ENCODE measurements around the gene ACTN4. TPM values are rescaled to one million over a fixed set of nuclear protein-coding genes. Genes with fewer than 3 reads are reported as not detected.
A peak's percentile ranks its signal among the peaks of the same experiment; 100 is the strongest.

ACTN4 gene
- total RNA-seq, 1 donor from 2014 or later = 42.3 TPM

GRCh38 chr19:38706792-38707511 is 59.5 kb downstream of the ACTN4 start:
- H3K4me1 ChIP-seq (ENCODE audit: control insufficient read depth in 3 of 3, insufficient read depth in 3 of 3, low read length in 3 of 3) = peaks cover 66 to 87% (median 80%) of the 10 kb centered on the region in 3 donors
- peaks cover 85 to 91% (median 88%) of the 10 kb centered on the region in 3 donors for H3K36me3 ChIP-seq (ENCODE audit: control insufficient read depth in 3 of 3, insufficient read depth in 3 of 3, low read length in 3 of 3)
- H3K4me3 ChIP-seq (ENCODE audit: low read length in 3 of 3) = no peak overlapping the region
- peak overlapping the region; percentile 25 for H3K27ac ChIP-seq (ENCODE audit: low read depth, low read length)
- H3K9ac ChIP-seq (ENCODE audit: low read depth in 1 of 3, low read length in 3 of 3) = peak overlapping the region in 1 of 3 donors; percentile 30
- no peaks in the 10 kb centered on the region for H3K9me3 ChIP-seq (ENCODE audit: control insufficient read depth in 3 of 3, low read length in 3 of 3)
- H3K27me3 ChIP-seq (ENCODE audit: control insufficient read depth in 3 of 3, insufficient read depth in 3 of 3, low read length in 3 of 3) = no peaks in the 10 kb centered on the region

- Histone ChIP-seq H3K27ac (ENCODE audit: low read depth, low read length) (peak overlapping the region; percentile 25), H3K36me3 (ENCODE audit: control insufficient read depth in 3 of 3, insufficient read depth in 3 of 3, low read length in 3 of 3) (peaks cover 80 to 90% (median 84%) of the 10 kb centered on the region in 3 donors), H3K4me3 (ENCODE audit: low read length in 3 of 3) (no peak overlapping the region), H3K27me3 (ENCODE audit: control insufficient read depth in 3 of 3, insufficient read depth in 3 of 3, low read length in 3 of 3) (no peaks in the 10 kb centered on the region), H3K9me3 (ENCODE audit: control insufficient read depth in 3 of 3, low read length in 3 of 3) (no peaks in the 10 kb centered on the region), H3K9ac (ENCODE audit: low read depth in 1 of 3, low read length in 3 of 3) (peak overlapping the region in 2 of 3 donors; percentile 12 to 58), H3K4me1 (ENCODE audit: control insufficient read depth in 3 of 3, insufficient read depth in 3 of 3, low read length in 3 of 3) (peaks cover 73 to 87% (median 80%) of the 10 kb centered on the region in 3 donors)
Observed at GRCh38 chr19:38707512-38708114, 60.2 kb downstream of the ACTN4 start.

DNA sequence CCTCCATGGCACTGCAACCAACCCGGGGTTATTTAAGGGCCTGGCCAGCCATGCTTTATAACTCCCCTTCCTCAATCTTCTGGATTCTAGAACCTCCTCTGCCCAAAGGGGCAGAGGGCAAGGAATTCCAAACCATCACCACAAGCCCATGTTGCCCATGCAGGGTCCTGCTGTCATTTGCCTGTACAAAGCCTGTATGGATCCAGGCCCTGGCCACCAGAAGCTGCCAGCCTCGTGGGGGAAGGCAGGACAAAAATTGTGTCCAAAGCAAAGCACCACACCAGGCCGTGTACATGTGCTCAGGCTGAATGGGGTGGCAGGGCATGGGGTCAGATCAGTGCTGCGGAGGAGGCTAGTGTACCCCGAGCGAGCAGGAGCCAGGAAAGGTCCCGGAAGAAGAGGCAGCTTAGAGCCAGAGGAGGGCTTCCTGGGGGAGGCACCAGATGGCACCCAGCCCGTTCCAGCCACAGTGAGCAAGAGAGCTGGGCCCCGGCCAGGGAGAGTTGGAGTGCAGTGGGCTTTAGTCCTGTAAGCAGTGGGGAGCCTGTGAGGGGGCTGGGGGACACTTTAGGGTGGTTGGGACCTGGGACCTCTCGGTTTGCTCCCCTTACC is 61.1 kb downstream of the ACTN4 start:
- H3K27ac ChIP-seq (ENCODE audit: low read depth, low read length) = peak overlapping the region; percentile 85
- no peak overlapping the region for H3K4me3 ChIP-seq (ENCODE audit: low read length in 3 of 3)
- H3K4me1 ChIP-seq (ENCODE audit: control insufficient read depth in 3 of 3, insufficient read depth in 3 of 3, low read length in 3 of 3) = peaks cover 82 to 94% (median 87%) of the 10 kb centered on the region in 3 donors
- H3K9ac ChIP-seq (ENCODE audit: low read depth in 1 of 3, low read length in 3 of 3) = peak overlapping the region; percentile 4 to 64 (median 21)
- peaks cover 74 to 85% (median 78%) of the 10 kb centered on the region in 3 donors for H3K36me3 ChIP-seq (ENCODE audit: control insufficient read depth in 3 of 3, insufficient read depth in 3 of 3, low read length in 3 of 3)
- H3K27me3 ChIP-seq (ENCODE audit: control insufficient read depth in 3 of 3, insufficient read depth in 3 of 3, low read length in 3 of 3) = no peaks in the 10 kb centered on the region
- no peaks in the 10 kb centered on the region for H3K9me3 ChIP-seq (ENCODE audit: control insufficient read depth in 3 of 3, low read length in 3 of 3)

DNA sequence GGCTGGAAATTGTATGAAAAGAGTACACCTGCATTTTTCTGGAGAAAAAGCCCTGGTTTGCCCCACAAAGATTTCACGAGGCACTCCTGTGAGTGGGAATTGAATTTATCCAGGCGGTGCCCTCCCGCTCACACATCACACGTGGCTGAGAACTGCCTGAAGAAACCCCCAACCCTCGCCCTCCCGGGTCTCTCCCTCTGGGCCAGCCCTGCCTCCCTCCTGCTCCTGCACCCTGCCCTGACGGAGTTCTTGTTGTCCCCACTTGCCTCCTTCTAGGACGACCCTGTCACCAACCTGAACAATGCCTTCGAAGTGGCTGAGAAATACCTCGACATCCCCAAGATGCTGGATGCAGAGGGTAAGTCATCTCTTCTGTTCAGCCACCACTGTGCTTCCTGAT is 61.7 kb downstream of the ACTN4 start:
- Histone ChIP-seq H3K36me3 (ENCODE audit: control insufficient read depth in 3 of 3, insufficient read depth in 3 of 3, low read length in 3 of 3) (peaks cover 70 to 85% (median 75%) of the 10 kb centered on the region in 3 donors), H3K27me3 (ENCODE audit: control insufficient read depth in 3 of 3, insufficient read depth in 3 of 3, low read length in 3 of 3) (no peaks in the 10 kb centered on the region), H3K9ac (ENCODE audit: low read depth in 1 of 3, low read length in 3 of 3) (peak overlapping the region; percentile 4 to 64 (median 21)), H3K27ac (ENCODE audit: low read depth, low read length) (peak overlapping the region; percentile 85), H3K4me1 (ENCODE audit: control insufficient read depth in 3 of 3, insufficient read depth in 3 of 3, low read length in 3 of 3) (peaks cover 88 to 95% (median 93%) of the 10 kb centered on the region in 3 donors), H3K9me3 (ENCODE audit: control insufficient read depth in 3 of 3, low read length in 3 of 3) (no peaks in the 10 kb centered on the region), H3K4me3 (ENCODE audit: low read length in 3 of 3) (peak overlapping the region in 1 of 3 donors; percentile 13)

DNA sequence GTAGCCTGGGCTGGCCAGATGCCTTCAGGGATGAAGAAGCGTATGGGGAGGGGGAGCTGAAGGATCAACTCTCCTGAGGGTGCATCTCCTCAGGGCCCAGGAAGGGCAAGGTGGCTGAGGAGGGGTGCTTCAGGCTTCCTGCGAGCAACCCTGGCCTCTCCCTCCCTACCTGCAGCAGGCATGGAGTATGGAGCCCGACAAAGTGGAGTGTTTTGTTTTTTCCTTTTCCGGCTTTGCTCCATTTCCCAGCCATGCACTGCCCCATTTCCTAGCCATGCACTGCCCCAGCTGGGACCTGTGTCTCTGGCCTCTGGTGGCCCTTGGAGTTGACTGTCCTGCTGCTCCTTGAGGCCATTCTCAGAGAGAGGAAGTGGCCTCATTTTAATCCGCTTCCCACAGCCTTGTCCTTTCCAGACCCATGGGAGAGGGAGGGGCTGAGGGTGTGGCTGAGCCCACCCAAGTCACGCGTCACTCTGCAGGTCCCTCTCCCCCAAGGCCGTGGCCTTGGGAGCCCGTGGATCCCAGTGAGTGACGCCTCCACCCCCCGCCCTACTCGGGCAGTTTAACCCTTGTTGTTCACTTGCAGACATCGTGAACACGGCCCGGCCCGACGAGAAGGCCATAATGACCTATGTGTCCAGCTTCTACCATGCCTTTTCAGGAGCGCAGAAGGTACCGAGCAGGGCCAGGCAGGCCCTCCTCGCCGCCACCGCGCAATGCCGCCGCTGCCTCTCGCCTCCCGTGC is 62.4 kb downstream of the ACTN4 start:
- peak overlapping the region in 1 of 3 donors; percentile 91 for H3K9ac ChIP-seq (ENCODE audit: low read depth in 1 of 3, low read length in 3 of 3)
- no peaks in the 10 kb centered on the region for H3K27me3 ChIP-seq (ENCODE audit: control insufficient read depth in 3 of 3, insufficient read depth in 3 of 3, low read length in 3 of 3)
- H3K9me3 ChIP-seq (ENCODE audit: control insufficient read depth in 3 of 3, low read length in 3 of 3) = no peaks in the 10 kb centered on the region
- H3K4me1 ChIP-seq (ENCODE audit: control insufficient read depth in 3 of 3, insufficient read depth in 3 of 3, low read length in 3 of 3) = peaks cover 95 to 99% (median 98%) of the 10 kb centered on the region in 3 donors
- peak overlapping the region; percentile 85 for H3K27ac ChIP-seq (ENCODE audit: low read depth, low read length)
- H3K4me3 ChIP-seq (ENCODE audit: low read length in 3 of 3) = no peak overlapping the region
- H3K36me3 ChIP-seq (ENCODE audit: control insufficient read depth in 3 of 3, insufficient read depth in 3 of 3, low read length in 3 of 3) = peaks cover 71 to 87% (median 74%) of the 10 kb centered on the region in 3 donors

DNA sequence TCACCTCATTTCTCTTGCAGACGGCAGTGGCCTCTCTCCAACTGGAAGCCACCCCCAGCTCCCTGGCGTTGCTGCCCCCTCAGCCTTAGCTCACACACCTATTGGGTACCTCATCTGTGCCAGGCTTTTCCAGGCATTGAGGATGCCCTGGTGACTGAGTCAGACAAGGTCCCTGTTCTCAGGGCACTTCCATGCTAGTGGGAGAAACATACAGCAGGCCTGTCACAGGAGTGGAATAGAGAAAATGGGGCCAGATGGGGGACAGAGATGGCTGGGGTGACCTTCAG is 62.9 kb downstream of the ACTN4 start:
- H3K27me3 ChIP-seq (ENCODE audit: control insufficient read depth in 3 of 3, insufficient read depth in 3 of 3, low read length in 3 of 3) = no peaks in the 10 kb centered on the region
- H3K9me3 ChIP-seq (ENCODE audit: control insufficient read depth in 3 of 3, low read length in 3 of 3) = no peaks in the 10 kb centered on the region
- H3K4me3 ChIP-seq (ENCODE audit: low read length in 3 of 3) = peak overlapping the region in 1 of 3 donors; percentile 35
- peak overlapping the region; percentile 85 for H3K27ac ChIP-seq (ENCODE audit: low read depth, low read length)
- H3K4me1 ChIP-seq (ENCODE audit: control insufficient read depth in 3 of 3, insufficient read depth in 3 of 3, low read length in 3 of 3) = peaks cover 94 to 98% (median 95%) of the 10 kb centered on the region in 3 donors
- H3K36me3 ChIP-seq (ENCODE audit: control insufficient read depth in 3 of 3, insufficient read depth in 3 of 3, low read length in 3 of 3) = peaks cover 67 to 82% (median 70%) of the 10 kb centered on the region in 3 donors
- peak overlapping the region in 2 of 3 donors; percentile 69 to 91 for H3K9ac ChIP-seq (ENCODE audit: low read depth in 1 of 3, low read length in 3 of 3)

DNA sequence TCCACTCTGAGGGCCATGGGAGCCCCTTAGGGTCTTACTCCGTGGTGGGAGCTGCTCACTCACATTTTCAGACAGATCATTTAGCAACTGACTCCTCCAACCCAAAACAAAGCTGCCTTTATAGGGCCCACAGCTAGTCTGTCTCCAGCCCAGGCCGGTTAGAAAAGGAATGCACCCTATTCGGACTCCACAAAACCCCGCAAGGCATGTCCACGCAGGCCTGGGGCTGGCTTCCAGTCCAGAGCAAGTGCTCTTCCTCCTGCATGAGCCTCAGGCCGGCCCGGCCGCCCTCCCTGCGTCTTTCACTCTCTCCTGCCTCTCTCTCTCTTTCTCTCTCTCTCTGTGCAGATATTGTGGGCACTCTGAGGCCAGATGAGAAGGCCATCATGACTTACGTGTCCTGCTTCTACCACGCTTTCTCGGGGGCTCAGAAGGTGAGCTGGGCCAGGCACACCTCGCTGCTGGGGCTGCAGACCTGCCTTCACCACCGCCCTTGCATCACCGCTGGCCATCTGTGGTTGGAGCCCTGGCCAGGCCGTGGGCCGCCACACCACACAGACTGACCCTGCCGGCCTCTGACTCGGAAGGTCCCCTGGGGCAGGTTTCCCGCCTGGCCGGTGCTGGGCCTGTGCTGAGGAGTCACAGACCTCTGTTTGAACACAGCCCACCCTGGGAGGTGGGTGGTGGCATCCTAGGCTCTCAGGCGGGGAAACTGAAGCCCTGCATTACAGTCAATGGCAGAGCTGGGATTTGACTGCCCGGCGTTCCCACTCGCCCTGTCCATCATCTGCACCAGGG is 63.7 kb downstream of the ACTN4 start:
- H3K9ac ChIP-seq (ENCODE audit: low read depth in 1 of 3, low read length in 3 of 3) = peak overlapping the region in 2 of 3 donors; percentile 69 to 91
- peaks cover 59 to 76% (median 63%) of the 10 kb centered on the region in 3 donors for H3K36me3 ChIP-seq (ENCODE audit: control insufficient read depth in 3 of 3, insufficient read depth in 3 of 3, low read length in 3 of 3)
- H3K4me1 ChIP-seq (ENCODE audit: control insufficient read depth in 3 of 3, insufficient read depth in 3 of 3, low read length in 3 of 3) = peaks cover 90 to 94% (median 90%) of the 10 kb centered on the region in 3 donors
- peak overlapping the region in 1 of 3 donors; percentile 35 for H3K4me3 ChIP-seq (ENCODE audit: low read length in 3 of 3)
- H3K27ac ChIP-seq (ENCODE audit: low read depth, low read length) = peak overlapping the region; percentile 85
- H3K9me3 ChIP-seq (ENCODE audit: control insufficient read depth in 3 of 3, low read length in 3 of 3) = no peaks in the 10 kb centered on the region
- no peaks in the 10 kb centered on the region for H3K27me3 ChIP-seq (ENCODE audit: control insufficient read depth in 3 of 3, insufficient read depth in 3 of 3, low read length in 3 of 3)

- Histone ChIP-seq H3K4me3 (ENCODE audit: low read length in 3 of 3) (peak overlapping the region in 1 of 3 donors; percentile 35), H3K36me3 (ENCODE audit: control insufficient read depth in 3 of 3, insufficient read depth in 3 of 3, low read length in 3 of 3) (peaks cover 55 to 74% (median 64%) of the 10 kb centered on the region in 3 donors), H3K9ac (ENCODE audit: low read depth in 1 of 3, low read length in 3 of 3) (peak overlapping the region; percentile 57 to 91 (median 65)), H3K27ac (ENCODE audit: low read depth, low read length) (peak overlapping the region; percentile 85), H3K4me1 (ENCODE audit: control insufficient read depth in 3 of 3, insufficient read depth in 3 of 3, low read length in 3 of 3) (peaks cover 85 to 89% (median 86%) of the 10 kb centered on the region in 3 donors), H3K9me3 (ENCODE audit: control insufficient read depth in 3 of 3, low read length in 3 of 3) (no peaks in the 10 kb centered on the region), H3K27me3 (ENCODE audit: control insufficient read depth in 3 of 3, insufficient read depth in 3 of 3, low read length in 3 of 3) (no peaks in the 10 kb centered on the region)
Observed at GRCh38 chr19:38711726-38712153, 64.3 kb downstream of the ACTN4 start.

All from skeletal muscle tissue (tissue), 4 donors.